GM23248 (cell line): Measurements from ENCODE around the gene DMRTC2. TPM values are rescaled to one million over a fixed set of nuclear protein-coding genes. Genes with fewer than 3 reads are reported as not detected.

Source experiments
- DNase-seq: peaks from one replicate; pipeline ENCODE4 v3.0.0-alpha.2; 2015
- H2AFZ ChIP-seq: fragments of 200-600 bp; sonication (generic); 2 replicates; pipeline ENCODE4 v1.6.1; 2016; ENCODE audit warnings: antibody characterized with exemption
- H3F3A ChIP-seq: fragments of 200-600 bp; sonication (generic); 2 replicates; pipeline ENCODE4 v1.6.1; 2016; ENCODE audit warnings: mild to moderate bottlenecking, antibody characterized with exemption, mixed run types; ENCODE audit not compliant: insufficient read depth
- H3K27ac ChIP-seq: fragments of 200-600 bp; sonication (generic); 2 replicates; pipeline ENCODE4 v1.5.1; 2016; ENCODE audit warnings: mild to moderate bottlenecking
- H3K27me3 ChIP-seq: fragments of 200-600 bp; sonication (generic); replicated peaks from 2 replicates; pipeline ENCODE4 v1.6.1; 2016; ENCODE audit warnings: mild to moderate bottlenecking; ENCODE audit not compliant: insufficient read depth
- H3K36me3 ChIP-seq: fragments of 200-600 bp; sonication (generic); 2 replicates; pipeline ENCODE4 v1.6.1; 2016; ENCODE audit warnings: low read depth, mild to moderate bottlenecking
- H3K4me1 ChIP-seq: fragments of 200-600 bp; sonication (generic); 2 replicates; pipeline ENCODE4 v1.6.1; 2016; ENCODE audit warnings: mild to moderate bottlenecking; ENCODE audit not compliant: insufficient read depth
- H3K4me2 ChIP-seq: fragments of 200-600 bp; sonication (generic); one replicate; pipeline ENCODE4 v1.6.1; 2016; ENCODE audit warnings: mild to moderate bottlenecking; ENCODE audit not compliant: unreplicated experiment
- H3K4me3 ChIP-seq: fragments of 200-600 bp; sonication (generic); 2 replicates; pipeline ENCODE4 v1.5.1; 2016; ENCODE audit warnings: mild to moderate bottlenecking
- H3K79me2 ChIP-seq: fragments of 200-600 bp; sonication (generic); 2 replicates; pipeline ENCODE4 v1.6.1; 2016; ENCODE audit warnings: mild to moderate bottlenecking; ENCODE audit not compliant: insufficient read depth
- H3K9ac ChIP-seq: fragments of 200-600 bp; sonication (generic); 2 replicates; pipeline ENCODE4 v1.6.1; 2016; ENCODE audit warnings: mild to moderate bottlenecking
- H3K9me2 ChIP-seq: fragments of 200-600 bp; sonication (generic); 2 replicates; pipeline ENCODE4 v1.6.1; 2016; ENCODE audit warnings: mixed run types, mild to moderate bottlenecking, moderate library complexity; ENCODE audit not compliant: insufficient read depth
- H3K9me3 ChIP-seq: fragments of 200-600 bp; sonication (generic); one replicate; pipeline ENCODE4 v1.6.1; 2017; ENCODE audit warnings: low read depth
- H4K20me1 ChIP-seq: fragments of 200-600 bp; sonication (generic); 2 replicates; pipeline ENCODE4 v1.6.0; 2016; ENCODE audit not compliant: insufficient read depth
- EZH2 ChIP-seq: fragments of 200-600 bp; sonication (generic); IDR thresholded peaks from 2 replicates; pipeline ENCODE4 v1.6.1; 2018; ENCODE audit warnings: antibody characterized with exemption, mild to moderate bottlenecking; ENCODE audit not compliant: insufficient read depth, poor library complexity, severe bottlenecking
- EZH2phosphoT487 ChIP-seq: fragments of 200-600 bp; sonication (generic); IDR thresholded peaks from 2 replicates; pipeline ENCODE4 v1.6.1; 2018; ENCODE audit warnings: antibody characterized with exemption, moderate library complexity, mild to moderate bottlenecking, low read depth; ENCODE audit not compliant: insufficient read depth
- WGBS, 2 experiments: methylation state at CpG; one replicate each; pipeline ENCODE4 v1.1.6; 2015 to 2017; ENCODE audit warnings: low lambda C conversion rate in 2 of 2, low coverage in 1 of 2; ENCODE audit errors: missing lambda C conversion rate in 2 of 2; 5-methylcytosine and 5-hydroxymethylcytosine counted together
- in situ Hi-C: fragments of 300-500 bp; cut with MboI; formaldehyde crosslinking; loops from 2 replicates; pipeline ENCODE4 v1.15.0; 2020
- polyA plus RNA-seq: library from polyadenylated mRNA; unstranded; fragments of >200 nt; fragmentation: Nextera tagmentation; extraction: Ambion mirVana; gene quantifications from 2 replicates; pipeline ENCODE4 v1.2.1, GENCODE V29; 2016
- total RNA-seq: library from RNA; depleted of rRNA; stranded (reverse); fragments of >200 nt; shearing (Covaris generic); gene quantifications from 2 replicates; pipeline ENCODE4 v1.2.3, GENCODE V29; 2014

DMRTC2 gene
- total and polyA plus RNA-seq, 2 experiments from 2014 or later = not detected

DNA sequence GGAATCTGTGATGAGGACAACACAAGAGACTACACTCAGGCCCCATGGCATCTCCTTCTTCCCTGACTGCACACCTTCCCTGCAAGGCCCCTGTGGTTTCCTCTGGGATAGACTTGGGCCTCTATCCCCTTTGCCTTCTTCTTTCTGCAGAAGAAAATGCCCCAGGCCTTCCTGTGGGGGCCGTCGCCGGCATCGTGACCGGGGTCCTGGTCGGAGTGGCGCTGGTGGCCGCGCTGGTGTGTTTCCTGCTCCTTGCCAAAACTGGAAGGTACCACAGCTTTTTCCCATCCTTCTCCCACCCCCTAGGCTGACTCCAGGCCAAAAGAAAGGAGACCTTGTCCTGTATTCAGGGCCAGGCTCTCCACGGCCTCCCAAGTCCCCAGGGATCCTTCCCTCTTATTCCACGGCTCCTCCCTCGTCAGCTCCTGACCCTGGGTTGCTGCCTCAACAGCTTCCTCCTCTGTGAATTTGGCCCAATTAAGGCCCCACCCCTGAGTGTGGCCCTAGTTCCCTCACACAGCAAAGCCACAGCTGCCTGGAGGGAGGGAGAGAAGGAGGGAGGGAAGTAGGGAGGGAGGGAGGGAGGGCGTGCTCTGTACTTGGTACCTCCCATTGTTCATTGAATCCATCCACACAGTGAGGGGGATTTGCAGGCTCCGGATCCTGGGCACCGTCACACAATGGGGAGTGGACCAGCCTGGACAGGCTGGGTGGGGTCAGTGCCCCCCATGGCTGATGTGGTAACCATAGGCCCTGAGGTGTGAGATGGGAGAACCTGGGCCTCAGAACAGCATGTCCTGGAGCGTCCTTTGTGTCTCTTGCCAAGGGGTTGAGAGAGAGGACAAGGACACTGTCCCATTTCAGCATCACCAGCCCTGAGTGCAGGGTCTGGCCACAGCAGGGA, 35.9 kb upstream of the DMRTC2 start:
- no peaks in the 10 kb centered on the region for H4K20me1 ChIP-seq
- H3K79me2 ChIP-seq = no peaks in the 10 kb centered on the region
- no peak overlapping the region for H3K9ac ChIP-seq
- in situ Hi-C loops = no loop called here
- no peaks in the 10 kb centered on the region for H3K9me3 ChIP-seq
- no peaks in the 10 kb centered on the region for H3K9me2 ChIP-seq
- H3F3A ChIP-seq = no peaks in the 10 kb centered on the region
- no peaks in the 10 kb centered on the region for H3K4me1 ChIP-seq
- H3K4me3 ChIP-seq = no peak overlapping the region
- H3K27me3 ChIP-seq = peaks cover 5% of the 10 kb centered on the region; the same call in 1 of the 2 replicates
- no peak overlapping the region for H3K4me2 ChIP-seq
- H3K27ac ChIP-seq = no peak overlapping the region
- H2AFZ ChIP-seq = no peak overlapping the region
- no peaks in the 10 kb centered on the region for H3K36me3 ChIP-seq
- TF ChIP-seq EZH2 = no peak
- WGBS, 2 experiments = 48 to 50% methylated on average over 15 to 16 of the region's 16 CpGs
- no peak for DNase-seq

DNA sequence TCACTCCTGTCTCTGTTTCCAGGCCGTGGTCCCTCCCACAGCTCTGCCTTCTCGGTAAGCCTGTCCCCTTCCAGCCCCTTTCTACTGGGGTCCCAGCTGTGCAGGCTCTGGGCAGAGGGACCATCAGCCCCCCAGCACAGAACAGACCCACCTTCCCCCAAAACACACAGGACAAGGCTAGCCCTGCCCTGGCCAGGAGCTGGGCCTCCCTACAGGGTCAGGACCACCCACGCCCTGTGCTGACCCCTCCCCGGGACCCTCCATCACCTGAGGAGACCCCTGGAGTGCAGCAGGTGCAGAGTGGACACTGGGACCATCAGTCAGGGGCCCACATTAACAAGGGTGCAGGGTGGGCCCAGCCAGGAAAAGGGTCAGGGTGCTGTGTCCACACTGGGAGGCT, 34.5 kb upstream of the DMRTC2 start:
- no peak for DNase-seq
- Histone ChIP-seq H3K4me2 (no peak overlapping the region), H4K20me1 (no peaks in the 10 kb centered on the region), H3K79me2 (no peaks in the 10 kb centered on the region), H3K9ac (no peak overlapping the region), H3K27me3 (no peaks in the 10 kb centered on the region), H3K9me2 (no peaks in the 10 kb centered on the region), H3K4me3 (no peak overlapping the region), H2AFZ (no peak overlapping the region), H3K4me1 (no peaks in the 10 kb centered on the region), H3F3A (no peaks in the 10 kb centered on the region), H3K9me3 (no peaks in the 10 kb centered on the region), H3K27ac (no peak overlapping the region), H3K36me3 (no peaks in the 10 kb centered on the region)
- in situ Hi-C loops = no loop called here
- TF ChIP-seq EZH2 (no peak), EZH2phosphoT487 (no peak)
- WGBS, 2 experiments = 6 to 14% methylated on average over 4 of the region's 4 CpGs

DNA sequence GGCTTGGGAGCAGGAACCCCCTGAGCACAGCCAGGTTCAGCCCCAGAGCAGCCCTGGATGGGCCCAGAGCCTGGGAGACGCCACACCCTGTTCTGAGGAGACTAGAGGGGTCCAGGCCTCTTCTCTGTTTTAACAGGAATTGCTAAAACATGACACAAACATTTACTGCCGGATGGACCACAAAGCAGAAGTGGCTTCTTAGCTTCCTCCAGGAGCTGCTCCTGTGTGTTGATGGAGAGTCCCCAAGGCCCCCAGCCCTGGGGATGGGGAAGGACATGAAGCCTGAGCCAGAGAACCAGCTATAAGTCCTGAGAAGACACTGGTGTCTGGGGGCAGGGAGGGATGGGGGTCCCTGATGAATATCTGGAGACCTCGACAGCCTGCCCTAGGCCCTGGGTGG, 33.8 kb upstream of the DMRTC2 start:
- WGBS, 2 experiments = 28 to 30% methylated on average over 3 of the region's 3 CpGs
- no peaks in the 10 kb centered on the region for H4K20me1 ChIP-seq

DNA sequence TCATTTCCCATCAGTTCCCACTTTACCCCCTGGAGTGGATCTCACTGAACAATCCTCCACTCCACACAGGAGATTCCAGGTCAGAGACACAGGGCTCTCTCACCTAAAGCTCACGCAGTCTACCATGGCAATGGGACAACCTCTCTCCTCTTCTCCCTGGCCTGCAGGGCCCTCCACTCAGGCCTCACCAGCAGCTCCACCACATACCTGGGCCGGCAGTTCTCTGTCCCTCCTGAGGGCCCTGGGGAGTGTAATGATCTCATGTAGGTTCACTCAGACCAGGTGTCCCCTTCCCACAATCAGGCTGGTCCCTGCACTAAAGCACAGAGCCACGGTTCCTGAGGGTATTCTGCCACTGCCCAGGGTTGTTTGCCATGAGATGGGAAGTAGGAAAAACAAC, 32.9 kb upstream of the DMRTC2 start:
- no peaks in the 10 kb centered on the region for H3K9me2 ChIP-seq
- no peaks in the 10 kb centered on the region for H4K20me1 ChIP-seq
- no peaks in the 10 kb centered on the region for H3K4me1 ChIP-seq
- H3K79me2 ChIP-seq = no peaks in the 10 kb centered on the region
- H3K27ac ChIP-seq = no peak overlapping the region
- H3K36me3 ChIP-seq = no peaks in the 10 kb centered on the region
- 26 to 32% methylated on average over 3 of the region's 3 CpGs for WGBS, 2 experiments
- no peak for DNase-seq
- H3K4me3 ChIP-seq = no peak overlapping the region
- no peaks in the 10 kb centered on the region for H3K9me3 ChIP-seq
- no peak overlapping the region for H3K4me2 ChIP-seq
- no peak for TF ChIP-seq EZH2phosphoT487
- no peak for TF ChIP-seq EZH2
- no peak overlapping the region for H2AFZ ChIP-seq
- no peaks in the 10 kb centered on the region for H3K27me3 ChIP-seq
- no peaks in the 10 kb centered on the region for H3F3A ChIP-seq
- no peak overlapping the region for H3K9ac ChIP-seq
- in situ Hi-C loops = no loop called here

More for the DNA sequence above, 33.8 kb upstream of the DMRTC2 start:
- Histone ChIP-seq H2AFZ (no peak overlapping the region), H3K79me2 (no peaks in the 10 kb centered on the region), H3K36me3 (no peaks in the 10 kb centered on the region), H3K4me3 (no peak overlapping the region), H3K9me2 (no peaks in the 10 kb centered on the region), H3K27ac (no peak overlapping the region), H3K4me2 (no peak overlapping the region), H3F3A (no peaks in the 10 kb centered on the region), H3K27me3 (no peaks in the 10 kb centered on the region), H3K9ac (no peak overlapping the region), H3K4me1 (no peaks in the 10 kb centered on the region), H3K9me3 (no peaks in the 10 kb centered on the region)
- TF ChIP-seq EZH2 (no peak), EZH2phosphoT487 (no peak)
- in situ Hi-C loops = no loop called here
- no peak for DNase-seq
